ENCODE measurements around the gene CPZ. TPM values are rescaled to one million over a fixed set of nuclear protein-coding genes. Genes with fewer than 3 reads are reported as not detected.
A peak's percentile ranks its signal among the peaks of the same experiment; 100 is the strongest.

CPZ gene
- total RNA-seq, 2 donors from 2014 or later, result 0.90 to 1.2 TPM

GRCh38 chr4:8607603-8608481 is 15.3 kb downstream of the CPZ start:
- H3K27me3 ChIP-seq, result no peaks in the 10 kb centered on the region

GRCh38 chr4:8608714-8609391 is 16.3 kb downstream of the CPZ start:
- H3K27me3 ChIP-seq, result no peaks in the 10 kb centered on the region
- no peak for TF ChIP-seq CTCF (IDR thresholded peaks at IDR 0.05)
- no peak overlapping the region for H3K27ac ChIP-seq
- peaks cover 0 to 7% of the 10 kb centered on the region in 2 donors for H3K4me1 ChIP-seq
- no peak for DNase-seq (ENCODE audit: low spot score)
- no peak overlapping the region for H3K4me3 ChIP-seq
- H3K36me3 ChIP-seq, result no peaks in the 10 kb centered on the region
- no peaks in the 10 kb centered on the region for H3K9me3 ChIP-seq

More at GRCh38 chr4:8607603-8608481, 15.3 kb downstream of the CPZ start:
- Histone ChIP-seq H3K36me3 (no peaks in the 10 kb centered on the region), H3K27ac (no peak overlapping the region), H3K4me1 (peaks cover 0 to 7% of the 10 kb centered on the region in 2 donors), H3K4me3 (no peak overlapping the region), H3K9me3 (no peaks in the 10 kb centered on the region)
- peak; percentile 96 to 97 for TF ChIP-seq CTCF (IDR thresholded peaks at IDR 0.05)
- no peak for DNase-seq (ENCODE audit: low spot score)

GRCh38 chr4:8609406-8609805 is 16.8 kb downstream of the CPZ start:
- H3K27me3 ChIP-seq, result no peaks in the 10 kb centered on the region
- TF ChIP-seq CTCF (IDR thresholded peaks at IDR 0.05), result no peak
- no peaks in the 10 kb centered on the region for H3K9me3 ChIP-seq
- no peak overlapping the region for H3K27ac ChIP-seq
- H3K4me3 ChIP-seq, result no peak overlapping the region
- no peak for DNase-seq (ENCODE audit: low spot score)
- H3K4me1 ChIP-seq, result peaks cover 0 to 7% of the 10 kb centered on the region in 2 donors
- no peaks in the 10 kb centered on the region for H3K36me3 ChIP-seq

GRCh38 chr4:8609824-8610350 is 17.3 kb downstream of the CPZ start:
- Histone ChIP-seq H3K27me3 (no peaks in the 10 kb centered on the region), H3K9me3 (no peaks in the 10 kb centered on the region), H3K4me3 (no peak overlapping the region), H3K4me1 (peaks cover 0 to 7% of the 10 kb centered on the region in 2 donors), H3K36me3 (no peaks in the 10 kb centered on the region), H3K27ac (no peak overlapping the region)
- DNase-seq (ENCODE audit: low spot score), result no peak
- TF ChIP-seq CTCF (IDR thresholded peaks at IDR 0.05), result no peak

- H3K36me3 ChIP-seq, result no peaks in the 10 kb centered on the region
- no peak for TF ChIP-seq CTCF (IDR thresholded peaks at IDR 0.05)
- no peak overlapping the region for H3K27ac ChIP-seq
- DNase-seq (ENCODE audit: low spot score), result no peak
- no peaks in the 10 kb centered on the region for H3K27me3 ChIP-seq
- H3K4me1 ChIP-seq, result peaks cover 0 to 7% of the 10 kb centered on the region in 2 donors
- no peak overlapping the region for H3K4me3 ChIP-seq
- H3K9me3 ChIP-seq, result no peaks in the 10 kb centered on the region
Measured at GRCh38 chr4:8610858-8611616, 18.5 kb downstream of the CPZ start.
